ENCODE measurements around the gene ACVR2B.

The ACVR2B gene

GRCh38 chr3:38458796-38459498, 5.3 kb downstream of the ACVR2B start:
- no peak for DNase-seq

DNA sequence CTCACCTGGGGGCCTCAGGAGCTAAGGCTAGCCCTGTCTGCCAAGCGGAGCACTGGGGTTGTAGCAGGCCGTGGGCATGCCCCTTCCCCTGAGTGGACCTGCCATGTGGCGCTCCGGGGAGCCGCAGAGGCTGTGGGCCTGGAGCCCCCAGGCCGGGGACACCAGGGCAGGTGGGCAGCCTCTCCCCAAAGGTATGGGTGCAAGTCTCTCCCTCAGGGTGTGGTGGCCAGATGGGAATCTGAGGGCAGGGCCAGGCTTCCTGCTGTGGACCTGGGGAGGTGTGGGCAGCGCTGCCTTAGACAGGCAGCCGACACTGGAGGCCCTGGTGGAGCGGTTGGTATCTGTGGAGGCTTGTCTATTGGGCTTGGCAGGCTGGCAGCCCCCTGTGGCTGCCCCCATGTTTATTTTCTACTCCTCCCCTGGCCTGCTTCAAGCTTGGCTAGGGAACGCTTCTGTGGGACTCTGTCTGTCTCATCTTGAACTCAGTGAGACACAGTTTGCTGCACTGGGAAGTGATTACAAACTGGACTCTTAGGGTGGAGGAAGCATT, 5.9 kb downstream of the ACVR2B start:
- DNase-seq: no peak

- no peak for DNase-seq
These were observed 6.9 kb downstream of the ACVR2B start for GRCh38 chr3:38460377-38461270.

GRCh38 chr3:38465588-38466154, 12.0 kb downstream of the ACVR2B start:
- DNase-seq: no peak

DNA sequence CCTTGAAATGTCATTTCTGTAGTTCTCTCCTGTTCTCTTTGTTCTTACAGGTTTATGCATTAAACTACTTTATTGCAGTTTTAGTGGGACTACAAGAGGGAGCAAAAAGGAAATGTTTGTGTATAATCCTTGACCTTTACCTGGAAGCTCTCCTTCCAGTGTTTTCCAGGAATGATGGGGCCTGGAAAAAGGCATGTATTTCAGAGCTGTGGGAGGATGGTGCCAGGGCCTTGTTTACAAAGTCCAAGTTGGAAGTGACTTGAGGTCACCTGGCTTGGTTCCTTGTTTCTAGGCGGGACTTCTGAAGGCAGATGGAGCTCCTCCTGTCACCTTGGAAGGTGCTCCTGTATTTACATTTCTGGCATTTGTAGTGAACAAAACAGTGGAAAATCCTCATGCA, 15.1 kb downstream of the ACVR2B start:
- no peak for DNase-seq

GRCh38 chr3:38469852-38470251, 16.2 kb downstream of the ACVR2B start:
- no peak for DNase-seq

GRCh38 chr3:38471260-38471857, 17.7 kb downstream of the ACVR2B start:
- no peak for DNase-seq

DNA sequence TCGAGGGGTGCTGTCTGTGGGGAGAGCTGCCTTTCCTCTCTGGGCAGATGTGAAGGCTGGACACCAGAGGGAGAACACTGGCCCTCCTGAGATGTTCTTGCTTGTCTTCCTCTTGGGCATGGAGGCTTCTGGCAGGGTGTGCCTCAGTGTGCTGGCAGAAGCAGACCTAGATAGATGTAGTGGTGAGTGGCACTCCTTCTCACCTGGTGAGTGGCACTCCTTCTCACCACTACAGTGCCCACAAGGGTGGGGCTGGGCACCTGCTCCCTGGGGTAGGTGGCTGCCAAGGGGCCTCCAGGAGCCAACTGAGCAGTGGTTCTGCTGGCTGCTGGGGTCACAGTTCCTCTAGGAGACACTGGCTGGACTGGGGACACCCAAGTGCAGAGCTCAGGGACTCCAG, 18.7 kb downstream of the ACVR2B start:
- DNase-seq: no peak

GRCh38 chr3:38473229-38473628, 19.5 kb downstream of the ACVR2B start:
- DNase-seq: no peak

DNA sequence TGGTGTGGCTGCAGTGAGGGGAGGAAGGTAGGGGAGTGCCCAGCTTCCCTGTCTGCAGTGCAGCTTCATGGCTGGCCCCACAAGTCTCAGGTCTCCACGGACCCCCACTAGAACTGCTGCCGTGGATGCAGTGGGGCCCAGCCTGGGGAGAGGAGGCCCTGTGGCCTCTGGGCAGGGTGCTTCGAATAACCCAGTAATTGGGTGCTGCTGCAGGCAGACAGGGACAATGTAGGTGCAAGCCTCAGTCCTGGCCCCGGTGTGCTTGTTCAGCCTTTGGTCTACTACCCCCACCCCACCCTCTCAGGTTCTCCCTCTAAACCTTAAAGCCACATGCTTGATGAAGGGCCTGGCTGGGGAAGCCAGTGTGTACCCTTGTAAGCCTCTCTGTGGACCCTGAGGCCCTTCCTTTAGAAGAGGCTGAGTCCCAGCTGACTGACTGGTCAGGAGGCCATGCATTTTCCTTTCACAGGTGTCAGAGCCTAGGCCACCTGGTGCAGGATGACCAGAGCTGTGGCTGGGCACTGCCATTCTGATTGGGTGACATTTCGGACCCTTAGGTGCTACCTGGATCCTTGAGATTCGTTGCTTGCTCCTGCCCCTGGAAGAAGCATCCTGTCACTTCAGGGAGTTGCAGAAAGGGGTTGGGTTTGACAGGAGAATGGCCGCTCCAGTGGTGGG, 21.4 kb downstream of the ACVR2B start:
- no peak for DNase-seq

- DNase-seq: no peak
These were observed 22.0 kb downstream of the ACVR2B start for GRCh38 chr3:38475716-38476115.

DNA sequence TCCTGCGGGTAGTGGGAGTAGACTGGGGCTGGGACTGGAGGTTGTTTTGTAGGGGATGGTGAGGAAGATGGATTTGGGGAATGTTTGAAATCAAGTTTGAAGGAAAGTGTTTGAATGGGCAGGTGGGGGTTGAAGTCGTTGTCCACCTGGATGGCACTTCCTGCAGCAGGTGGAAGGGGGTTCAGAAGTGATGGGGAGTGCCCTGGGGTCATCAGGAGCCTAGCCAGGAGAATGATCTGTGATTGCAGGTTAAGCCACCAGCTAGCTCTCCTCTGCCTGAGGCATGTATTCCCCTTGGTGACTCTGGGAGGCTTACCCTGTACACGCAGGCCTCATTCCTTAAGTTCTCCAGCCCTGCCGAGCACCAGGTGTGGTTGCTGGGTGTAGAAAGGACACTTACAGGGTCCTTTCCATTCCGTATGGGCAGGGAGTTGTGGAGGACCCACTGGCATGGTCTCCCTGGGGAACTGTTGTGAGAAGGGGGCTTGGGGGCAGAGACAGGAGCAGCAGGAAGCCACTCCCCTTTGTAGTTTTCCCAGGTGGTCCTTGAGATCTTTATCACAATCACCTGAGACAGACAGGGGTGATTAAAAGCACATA, 22.6 kb downstream of the ACVR2B start:
- DNase-seq: no peak

DNA sequence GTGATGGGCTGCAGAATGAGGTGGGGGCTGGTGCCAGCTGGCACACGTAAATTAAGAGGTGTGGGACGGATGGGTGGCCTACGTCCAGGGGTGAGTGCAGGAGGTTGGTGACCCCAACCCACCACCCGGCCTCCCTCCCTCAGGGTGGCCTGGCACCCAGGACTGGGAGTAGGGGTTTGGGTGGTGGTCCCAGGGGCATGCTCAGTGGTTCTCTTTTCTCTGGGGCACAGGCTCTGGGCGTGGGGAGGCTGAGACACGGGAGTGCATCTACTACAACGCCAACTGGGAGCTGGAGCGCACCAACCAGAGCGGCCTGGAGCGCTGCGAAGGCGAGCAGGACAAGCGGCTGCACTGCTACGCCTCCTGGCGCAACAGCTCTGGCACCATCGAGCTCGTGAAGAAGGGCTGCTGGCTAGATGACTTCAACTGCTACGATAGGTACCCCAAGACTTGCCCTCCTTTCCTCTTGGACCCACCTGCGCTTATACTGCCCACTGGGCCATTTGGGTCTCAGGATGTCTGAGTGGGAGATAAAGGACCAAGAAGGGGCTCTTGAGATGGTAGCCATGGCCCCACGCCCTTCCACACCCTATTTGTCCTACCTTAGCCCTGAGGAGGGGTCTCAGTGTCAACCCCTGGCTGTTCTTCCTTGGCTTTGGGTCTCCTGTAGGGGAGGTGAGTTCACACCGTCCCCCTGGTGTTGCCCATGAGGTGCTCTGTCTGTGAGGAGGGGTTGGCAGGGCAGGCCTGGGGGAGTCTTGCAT, 23.5 kb downstream of the ACVR2B start:
- no peak for DNase-seq

DNA sequence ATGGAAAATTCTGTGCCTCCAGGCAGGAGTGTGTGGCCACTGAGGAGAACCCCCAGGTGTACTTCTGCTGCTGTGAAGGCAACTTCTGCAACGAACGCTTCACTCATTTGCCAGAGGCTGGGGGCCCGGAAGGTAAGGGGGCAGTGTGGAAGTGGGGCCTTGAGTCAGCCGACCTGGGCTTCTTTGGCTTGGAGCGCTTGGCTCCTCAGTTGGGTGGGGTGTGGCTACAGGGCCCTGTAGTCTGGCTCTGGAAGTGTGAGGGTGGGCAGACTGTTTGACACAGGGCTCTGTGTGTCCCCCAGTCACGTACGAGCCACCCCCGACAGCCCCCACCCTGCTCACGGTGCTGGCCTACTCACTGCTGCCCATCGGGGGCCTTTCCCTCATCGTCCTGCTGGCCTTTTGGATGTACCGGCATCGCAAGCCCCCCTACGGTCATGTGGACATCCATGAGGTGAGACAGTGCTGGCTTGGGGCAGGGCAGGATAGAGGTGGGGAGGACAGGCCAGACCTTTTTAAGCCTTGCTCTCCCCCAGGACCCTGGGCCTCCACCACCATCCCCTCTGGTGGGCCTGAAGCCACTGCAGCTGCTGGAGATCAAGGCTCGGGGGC, 24.3 kb downstream of the ACVR2B start:
- no peak for DNase-seq

- DNase-seq: no peak
These were observed 25.2 kb downstream of the ACVR2B start for GRCh38 chr3:38478901-38479300.

DNA sequence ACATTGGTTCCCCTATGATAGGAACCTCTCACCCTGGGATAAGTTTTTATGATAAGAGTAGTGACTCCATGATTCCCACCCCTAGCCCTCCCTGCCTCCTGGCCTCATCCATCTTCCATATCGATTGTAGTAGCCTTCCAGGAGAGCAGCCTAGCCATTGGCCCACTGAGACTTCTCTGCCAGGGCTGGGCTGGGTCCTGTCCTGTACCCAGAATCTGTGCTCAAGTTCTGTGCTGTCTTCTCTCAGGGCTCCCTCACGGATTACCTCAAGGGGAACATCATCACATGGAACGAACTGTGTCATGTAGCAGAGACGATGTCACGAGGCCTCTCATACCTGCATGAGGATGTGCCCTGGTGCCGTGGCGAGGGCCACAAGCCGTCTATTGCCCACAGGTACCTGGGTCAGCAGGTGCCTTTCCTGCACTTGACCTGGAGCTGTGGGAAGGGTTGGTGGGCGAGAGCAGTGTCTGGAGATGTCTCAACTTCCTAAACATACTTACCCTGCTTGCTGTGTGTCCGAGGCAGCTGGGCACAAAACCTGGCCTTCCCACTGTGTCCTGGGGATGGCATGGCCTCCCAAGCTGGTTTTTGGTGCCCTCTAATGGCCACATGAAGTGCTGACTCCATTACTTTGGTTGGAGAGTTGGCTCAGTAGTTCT, 25.9 kb downstream of the ACVR2B start:
- DNase-seq: peak in 1 of 4 experiments; percentile 14

DNA sequence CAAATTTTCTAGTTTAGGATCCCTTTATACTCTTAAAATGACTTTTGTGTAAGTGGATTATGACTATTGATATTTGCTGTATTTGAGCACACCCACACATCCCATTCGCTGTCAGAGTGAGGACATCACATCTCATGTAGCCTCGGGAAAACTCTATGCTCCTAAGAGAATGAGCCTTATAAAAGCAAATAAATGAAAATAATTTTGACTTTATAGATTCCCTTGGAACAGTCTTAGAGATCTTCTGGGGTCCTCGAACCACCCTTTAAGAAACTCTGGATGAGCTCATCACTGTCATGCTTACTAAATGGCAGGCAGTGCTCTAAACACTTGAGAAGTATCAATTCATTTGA, 26.4 kb downstream of the ACVR2B start:
- no peak for DNase-seq

- DNase-seq: no peak
These were observed 27.2 kb downstream of the ACVR2B start for GRCh38 chr3:38480930-38481329.

DNA sequence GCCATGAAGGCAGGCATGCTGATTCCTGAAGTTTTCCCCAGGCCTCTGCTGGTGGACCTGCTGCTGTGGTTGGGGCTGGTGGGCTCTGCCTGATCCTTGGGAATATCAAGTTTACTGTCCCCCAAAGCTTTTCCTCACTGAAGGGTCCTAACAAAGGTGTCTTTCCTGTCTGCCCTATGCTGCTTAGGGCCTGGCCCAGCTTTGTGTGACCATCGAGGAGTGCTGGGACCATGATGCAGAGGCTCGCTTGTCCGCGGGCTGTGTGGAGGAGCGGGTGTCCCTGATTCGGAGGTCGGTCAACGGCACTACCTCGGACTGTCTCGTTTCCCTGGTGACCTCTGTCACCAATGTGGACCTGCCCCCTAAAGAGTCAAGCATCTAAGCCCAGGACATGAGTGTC, 29.3 kb downstream of the ACVR2B start:
- no peak for DNase-seq

DNA sequence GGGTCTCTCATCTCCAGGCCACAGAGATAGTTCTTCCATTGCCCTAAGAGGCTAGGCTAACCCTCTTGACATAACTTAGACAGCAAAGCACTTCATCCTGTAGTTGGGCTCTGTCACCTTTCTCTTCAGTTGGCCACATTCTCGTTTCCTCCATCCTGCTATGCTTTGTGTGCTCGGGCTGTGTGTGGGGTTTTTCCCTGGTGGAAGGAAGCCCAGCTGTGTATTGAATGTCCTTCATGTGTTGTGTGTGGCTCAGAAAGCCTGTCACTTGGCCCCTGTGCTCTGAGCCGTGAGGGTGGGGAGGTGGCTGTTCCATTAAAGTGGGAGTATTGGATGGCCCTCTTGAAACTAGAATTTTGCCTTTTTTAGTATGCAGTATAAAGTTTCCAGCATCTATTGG, 33.6 kb downstream of the ACVR2B start:
- DNase-seq: no peak

DNA sequence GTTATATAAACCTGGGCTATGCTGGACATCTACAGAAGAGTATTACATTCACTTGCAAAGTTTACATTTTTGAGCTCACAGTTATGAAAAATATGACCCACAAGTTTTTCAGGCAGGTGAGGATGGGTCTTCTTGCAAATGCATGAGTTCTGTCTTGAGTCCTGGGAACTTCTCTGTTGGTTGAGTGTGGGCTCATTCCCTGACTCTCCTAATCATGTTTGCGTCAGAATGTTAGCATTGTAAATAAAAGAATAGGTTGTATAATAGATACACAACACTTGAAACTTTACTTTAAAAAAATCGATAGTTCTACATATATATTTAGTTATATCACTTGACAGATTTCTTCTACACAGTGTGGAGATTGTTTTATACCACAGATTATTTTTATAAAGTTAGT, 35.3 kb downstream of the ACVR2B start:
- no peak for DNase-seq

Data from activated CD4-positive, CD25-positive, alpha-beta regulatory T cell (primary cell).